NCI-H187 treated with DMSO at 0.1 percent for 48 hours (cell line): ENCODE data around the gene PTPRA.
"Not testable (repeated sequence)": the region's sequence is repeated elsewhere in the genome, so short reads cannot be mapped to it uniquely, and the experiment has no call there.

Source experiments
- DNase-seq: peaks from one replicate; lab custom pipeline; 2025; lab: John Stamatoyannopoulos, UW

The PTPRA gene

DNA sequence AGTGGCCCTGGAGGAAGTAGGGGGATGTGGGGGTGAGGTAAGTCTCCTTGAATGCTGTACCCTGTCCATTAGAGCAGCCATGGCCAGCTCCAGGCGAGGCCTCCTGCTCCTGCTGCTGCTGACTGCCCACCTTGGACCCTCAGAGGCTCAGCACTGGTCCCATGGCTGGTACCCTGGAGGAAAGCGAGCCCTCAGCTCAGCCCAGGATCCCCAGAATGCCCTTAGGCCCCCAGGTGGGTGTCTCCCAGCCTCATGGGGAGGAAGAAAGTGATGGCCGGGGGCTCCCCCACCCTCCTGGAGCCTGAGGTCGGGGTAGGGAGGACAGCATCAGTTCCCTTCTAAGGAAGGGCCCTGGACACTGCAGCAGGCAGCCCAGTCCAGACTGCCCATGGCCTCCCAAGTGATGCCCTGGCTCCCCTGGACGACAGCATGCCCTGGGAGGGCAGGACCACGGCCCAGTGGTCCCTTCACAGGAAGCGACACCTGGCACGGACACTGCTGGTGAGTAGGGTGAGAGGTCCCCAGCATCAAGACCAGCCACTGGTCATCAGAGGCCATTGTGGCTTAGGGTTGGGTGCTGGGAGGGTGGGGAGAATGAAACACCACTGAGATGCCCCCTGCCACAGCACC lies 171.2 kb downstream of the PTPRA start:
- DNase-seq = no peak

DNA sequence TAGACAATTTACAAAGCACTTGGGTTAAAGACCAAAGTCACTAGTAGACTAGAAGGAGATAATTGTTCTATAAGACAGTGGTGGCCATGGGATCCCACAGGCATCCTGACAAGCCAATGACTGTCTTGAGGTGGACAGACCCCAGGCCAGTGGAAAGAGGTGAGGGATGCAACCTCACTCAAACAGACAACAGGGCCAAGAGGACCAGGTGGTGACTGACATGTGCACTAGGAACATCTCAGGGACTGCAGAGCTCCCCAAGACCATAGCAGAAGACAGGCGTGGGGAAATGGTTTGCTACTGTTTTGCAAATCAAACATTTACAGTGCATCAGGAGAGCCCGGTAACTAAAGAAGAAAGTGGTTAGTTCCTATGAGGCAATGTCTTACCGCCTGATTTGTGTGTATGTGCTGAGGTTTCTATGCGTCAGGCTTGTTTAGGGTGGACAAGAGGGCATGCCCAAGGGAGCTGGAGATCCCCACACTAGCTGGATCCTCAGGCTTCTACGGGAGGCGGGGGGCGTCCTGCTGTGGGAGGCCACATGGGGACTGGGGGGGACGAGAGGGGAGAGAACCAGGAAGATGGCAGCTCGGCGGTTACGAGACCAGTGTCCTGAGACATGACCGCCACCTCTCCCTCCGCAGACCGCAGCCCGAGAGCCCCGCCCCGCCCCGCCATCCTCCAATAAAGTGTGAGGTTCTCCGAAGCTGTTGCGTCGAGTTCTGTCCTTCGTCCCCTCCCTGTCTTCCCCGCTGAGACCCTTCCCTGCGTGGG lies 171.9 kb downstream of the PTPRA start:
- no peak for DNase-seq

DNA sequence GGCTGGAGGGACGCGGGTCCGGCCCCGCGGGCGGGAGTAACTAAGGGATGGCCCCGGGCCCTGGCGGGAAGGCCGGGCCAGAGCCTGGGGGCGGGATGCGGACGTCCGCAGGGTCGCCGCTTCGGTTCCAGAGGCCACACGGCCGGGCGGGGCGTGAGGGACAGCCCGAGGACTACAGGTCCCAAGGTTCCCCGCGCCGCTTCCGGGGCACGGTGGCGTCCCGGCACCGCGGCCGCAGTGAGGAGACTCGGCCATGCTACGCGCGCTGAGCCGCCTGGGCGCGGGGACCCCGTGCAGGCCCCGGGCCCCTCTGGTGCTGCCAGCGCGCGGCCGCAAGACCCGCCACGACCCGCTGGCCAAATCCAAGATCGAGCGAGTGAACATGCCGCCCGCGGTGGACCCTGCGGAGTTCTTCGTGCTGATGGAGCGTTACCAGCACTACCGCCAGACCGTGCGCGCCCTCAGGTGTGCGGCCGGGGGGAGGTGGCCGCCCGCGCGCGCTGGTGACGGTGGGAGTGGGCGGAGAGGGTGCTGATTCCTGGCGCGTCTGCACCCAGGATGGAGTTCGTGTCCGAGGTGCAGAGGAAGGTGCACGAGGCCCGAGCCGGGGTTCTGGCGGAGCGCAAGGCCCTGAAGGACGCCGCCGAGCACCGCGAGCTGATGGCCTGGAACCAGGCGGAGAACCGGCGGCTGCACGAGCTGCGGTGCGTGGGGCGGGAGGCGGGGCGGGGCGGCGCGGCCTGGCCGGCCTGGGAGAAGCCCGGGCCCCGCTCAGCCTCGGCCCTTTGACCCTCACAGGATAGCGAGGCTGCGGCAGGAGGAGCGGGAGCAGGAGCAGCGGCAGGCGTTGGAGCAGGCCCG lies 172.8 kb downstream of the PTPRA start, which contains the start of gene MRPS26:
Gene MRPS26 (plus strand): TSS at position 237 of the 861 bp plus-strand sequence. CDS start 17 bp downstream, at position 254.
- peak; percentile 24 for DNase-seq

DNA sequence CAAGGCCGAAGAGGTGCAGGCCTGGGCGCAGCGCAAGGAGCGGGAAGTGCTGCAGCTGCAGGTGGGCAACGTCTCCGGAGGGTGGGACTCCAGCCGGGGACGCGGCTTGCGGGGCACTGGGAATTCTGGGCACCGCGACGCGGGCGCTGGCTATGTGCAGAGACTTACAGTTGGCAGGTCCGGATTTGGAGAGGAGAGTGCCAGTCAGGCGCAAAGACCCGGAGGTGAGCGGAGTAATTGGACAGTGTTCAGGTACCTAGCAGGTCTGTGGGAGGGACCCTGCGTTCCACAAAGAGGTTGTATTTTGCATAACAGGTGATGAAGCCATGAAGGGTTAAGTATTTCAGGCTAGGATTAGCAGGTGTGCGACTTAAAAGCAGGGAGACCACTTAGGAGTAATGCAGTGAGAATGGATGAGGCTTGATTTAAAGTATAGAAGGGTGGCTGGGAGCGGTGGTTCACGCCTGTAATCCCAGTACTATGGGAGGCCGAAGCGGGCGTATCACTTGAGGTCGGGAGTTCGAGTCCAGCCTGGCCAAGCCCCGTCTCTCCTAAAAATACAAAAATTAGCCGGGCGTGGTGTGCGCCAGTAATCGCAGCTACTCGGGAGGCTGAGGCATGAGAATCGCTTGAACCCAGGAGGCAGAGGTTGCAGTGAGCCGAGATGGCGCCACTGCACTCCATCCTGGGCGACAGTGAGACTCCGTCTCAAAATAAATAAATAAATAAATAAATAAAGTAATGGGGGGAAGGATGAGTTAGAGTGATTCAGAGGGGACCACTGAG lies 173.6 kb downstream of the PTPRA start:
- DNase-seq = peak; percentile 87

DNA sequence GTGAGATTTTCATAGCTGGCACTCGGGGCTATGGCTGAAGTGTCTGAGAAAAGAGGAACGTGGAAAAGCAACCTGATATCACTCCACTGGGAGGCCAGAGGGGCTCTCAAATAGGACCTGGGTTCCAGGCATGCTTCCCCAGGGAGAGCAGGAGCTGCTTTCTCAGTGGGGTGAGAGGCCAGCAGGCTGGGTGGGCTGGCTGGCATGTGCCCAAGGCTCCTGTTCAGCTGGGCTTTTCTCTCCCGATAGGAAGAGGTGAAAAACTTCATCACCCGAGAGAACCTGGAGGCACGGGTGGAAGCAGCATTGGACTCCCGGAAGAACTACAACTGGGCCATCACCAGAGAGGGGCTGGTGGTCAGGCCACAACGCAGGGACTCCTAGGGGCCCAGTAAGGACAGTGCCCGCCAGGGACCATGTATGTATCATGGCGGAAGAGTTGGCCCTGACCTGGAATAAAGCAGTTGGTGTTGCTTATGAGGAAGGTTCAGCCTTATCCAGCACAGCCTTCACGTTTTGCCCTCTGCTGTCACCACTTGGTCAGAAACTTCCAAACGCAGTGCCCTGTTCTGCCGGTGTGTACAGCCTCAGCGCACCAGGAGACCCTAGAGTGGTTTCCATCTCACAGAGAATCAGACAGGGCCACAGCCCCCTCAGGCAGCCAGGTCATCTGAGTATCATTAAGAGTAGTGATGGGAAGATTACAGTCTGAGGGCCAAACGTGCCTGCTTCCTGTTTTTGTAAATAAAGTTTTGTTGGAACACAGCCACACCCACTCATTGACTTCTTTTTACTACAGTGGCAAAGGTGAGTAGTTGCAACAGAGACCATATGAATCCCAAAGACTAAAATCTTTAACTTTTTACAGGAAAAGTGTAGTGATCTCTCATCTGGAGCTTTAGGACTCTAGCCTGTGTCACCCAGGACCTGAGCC lies 174.5 kb downstream of the PTPRA start:
- DNase-seq = no peak

DNA sequence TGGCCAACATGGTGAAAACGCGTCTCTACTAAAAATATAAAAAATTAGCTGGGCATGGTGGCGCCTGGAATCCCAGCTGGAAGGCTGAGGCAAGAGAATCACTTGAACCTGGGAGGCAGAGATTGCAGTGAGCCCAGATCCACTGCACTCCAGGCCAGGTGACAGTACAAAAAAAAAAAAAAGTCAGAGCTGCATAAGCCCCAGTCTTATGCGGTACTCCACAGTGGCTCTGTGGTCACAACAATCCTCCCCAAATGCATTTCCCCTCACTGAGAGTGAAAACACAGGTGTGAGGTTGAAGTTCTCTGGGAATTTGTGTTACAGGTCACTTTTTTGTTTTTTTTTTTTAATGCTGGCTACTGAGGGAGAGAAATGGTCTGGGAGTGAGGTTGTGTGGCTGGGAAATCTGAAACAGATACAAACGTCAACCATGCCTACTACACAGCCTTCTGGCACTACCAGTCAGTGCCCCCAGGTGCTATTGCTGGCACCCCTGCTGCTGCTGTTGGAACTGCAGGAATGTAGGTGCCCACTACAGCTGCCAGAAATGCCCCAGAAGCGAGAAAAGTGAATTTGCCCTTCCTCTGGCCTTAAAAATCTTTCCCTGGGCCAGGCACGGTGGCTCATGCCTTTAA lies 178.2 kb downstream of the PTPRA start:
- no peak for DNase-seq

DNA sequence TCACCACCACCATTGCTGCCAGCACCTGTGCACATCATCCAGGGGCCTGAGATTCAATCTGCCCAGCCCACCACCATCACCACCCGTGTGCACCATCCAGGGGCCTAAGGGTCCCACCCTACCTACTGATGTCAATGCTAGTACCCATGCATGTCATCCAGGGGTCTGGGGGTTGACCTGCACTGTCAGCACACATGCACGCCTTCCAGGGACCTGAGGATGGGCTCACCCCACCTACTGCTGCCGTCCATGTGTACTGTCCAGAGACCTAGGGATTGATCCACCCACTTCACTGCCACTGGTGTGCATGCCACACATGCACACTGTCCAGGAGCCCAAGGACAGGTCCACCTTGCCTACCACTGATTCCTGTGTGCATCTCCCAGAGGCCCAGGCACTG lies 186.2 kb downstream of the PTPRA start:
- DNase-seq = no peak

DNA sequence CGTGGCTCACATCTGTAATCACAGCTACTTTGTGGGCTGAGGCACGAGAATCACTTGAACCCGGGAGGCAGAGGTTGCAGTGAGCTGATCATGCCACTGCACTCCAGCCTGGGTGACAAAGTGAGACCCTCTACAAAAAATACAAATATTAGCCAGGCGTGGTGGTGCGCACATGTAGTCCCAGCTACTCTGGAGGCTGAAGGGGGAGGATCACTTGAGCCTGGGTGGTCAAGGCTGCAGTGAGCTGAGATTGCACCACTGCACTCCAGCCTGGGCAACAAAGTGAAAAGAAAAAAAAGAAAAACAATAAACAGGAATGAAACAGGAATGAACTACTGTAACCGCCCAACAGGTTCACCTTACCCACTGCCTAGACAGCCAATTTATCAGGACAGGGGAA lies 190.8 kb downstream of the PTPRA start:
- not testable (repeated sequence) for DNase-seq

DNA sequence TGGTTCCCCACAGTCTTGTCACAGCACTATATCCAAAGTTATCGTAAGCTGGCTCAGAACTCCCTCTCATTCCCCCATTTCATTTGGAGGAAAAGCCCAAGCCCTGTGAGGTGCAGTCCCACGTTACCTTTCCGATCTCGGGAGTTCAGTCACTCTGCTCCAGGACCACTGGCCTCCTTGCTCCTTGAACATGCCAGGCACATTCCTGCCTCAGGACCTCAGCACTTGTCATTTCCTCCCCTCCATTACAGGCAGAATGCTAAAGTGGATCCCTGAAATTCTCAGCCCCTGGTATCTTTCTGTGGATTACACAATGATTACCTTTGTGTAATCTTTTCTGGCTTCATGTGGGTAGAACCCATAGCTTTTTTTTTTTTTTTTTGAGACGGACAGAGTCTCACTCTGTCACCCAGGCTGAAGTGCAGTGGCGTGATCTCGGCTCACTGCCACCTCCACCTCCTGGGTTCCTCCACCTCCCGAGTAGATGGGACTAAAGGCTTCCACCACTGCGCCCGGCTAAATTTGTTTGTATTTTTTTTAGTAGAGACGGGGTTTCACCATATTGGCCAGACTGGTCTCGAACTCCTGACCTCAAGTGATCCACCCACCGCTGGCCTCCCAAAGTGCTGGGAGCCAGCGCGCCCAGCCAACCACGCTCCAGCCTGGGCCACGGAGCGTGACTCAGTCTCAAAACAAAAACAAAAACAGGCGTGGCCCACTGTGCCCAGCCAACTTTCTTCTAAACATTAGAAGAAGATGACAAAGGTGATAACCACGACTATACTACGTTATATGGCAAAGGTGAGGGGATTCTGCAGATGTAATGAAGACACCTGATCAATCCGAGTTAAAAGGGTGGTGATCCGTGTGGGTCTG lies 194.1 kb downstream of the PTPRA start:
- no peak for DNase-seq

DNA sequence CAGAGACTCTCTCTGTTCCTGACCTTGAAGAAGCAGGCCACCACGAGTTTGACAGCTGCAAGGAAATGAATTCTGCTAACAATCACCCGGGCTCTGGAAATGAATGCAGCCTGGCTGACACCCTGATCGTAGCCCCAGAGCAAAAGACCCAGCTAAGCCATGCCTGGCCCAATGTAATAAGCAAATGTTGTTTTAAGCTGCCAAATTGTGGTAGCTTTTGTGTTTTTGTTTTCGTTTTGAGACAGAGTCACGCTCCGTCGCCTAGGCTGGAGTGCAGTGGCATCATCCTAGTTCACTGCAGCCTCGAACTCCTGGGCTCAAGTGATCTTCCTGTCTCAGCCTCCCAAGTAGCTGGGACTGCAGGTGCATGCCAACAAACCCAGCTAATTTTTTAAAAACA lies 194.8 kb downstream of the PTPRA start:
- DNase-seq = no peak

DNA sequence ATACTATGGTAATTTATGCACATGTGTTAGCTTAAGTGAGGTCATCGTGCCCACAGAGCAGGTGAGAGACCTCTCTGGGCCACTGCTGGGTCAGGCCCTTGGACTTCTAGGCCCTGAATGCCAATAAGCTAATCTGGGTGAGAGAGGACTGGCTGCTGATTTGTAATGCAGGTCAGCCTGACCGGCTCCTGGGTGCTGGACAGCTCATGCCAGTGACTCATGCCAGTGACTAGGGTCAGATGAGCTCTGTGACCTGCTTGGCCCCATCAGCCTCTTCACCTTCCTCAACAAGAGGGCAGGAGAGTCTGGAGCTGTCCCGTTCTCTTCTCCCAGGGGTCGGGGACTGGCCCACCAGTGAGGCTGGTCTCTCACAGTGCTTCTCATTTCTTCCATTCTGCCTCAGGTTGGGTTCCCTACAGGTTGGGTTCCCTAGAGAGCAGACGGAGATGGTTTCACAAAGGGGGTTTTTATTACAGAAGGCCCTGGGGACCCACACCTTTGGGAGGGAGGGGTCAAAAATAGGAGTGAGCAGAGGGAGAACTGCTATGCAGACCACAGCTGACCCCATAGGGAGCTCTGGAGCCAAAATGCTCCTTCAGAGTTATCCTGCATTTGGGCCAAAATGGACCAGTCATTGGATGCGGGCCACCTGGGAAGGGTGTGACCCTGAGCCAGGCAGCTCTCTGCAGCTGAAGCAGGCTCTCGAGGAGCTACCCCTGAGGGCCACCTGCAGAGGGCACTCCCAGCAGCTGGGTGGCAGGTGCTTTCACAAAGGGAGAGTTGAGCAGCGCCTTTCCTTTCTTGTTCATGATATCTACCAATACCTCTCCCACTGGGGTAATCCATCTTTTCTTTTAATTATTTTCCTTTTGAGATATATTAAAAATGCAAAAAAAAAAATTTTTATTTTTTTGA lies 196.0 kb downstream of the PTPRA start:
- no peak for DNase-seq

DNA sequence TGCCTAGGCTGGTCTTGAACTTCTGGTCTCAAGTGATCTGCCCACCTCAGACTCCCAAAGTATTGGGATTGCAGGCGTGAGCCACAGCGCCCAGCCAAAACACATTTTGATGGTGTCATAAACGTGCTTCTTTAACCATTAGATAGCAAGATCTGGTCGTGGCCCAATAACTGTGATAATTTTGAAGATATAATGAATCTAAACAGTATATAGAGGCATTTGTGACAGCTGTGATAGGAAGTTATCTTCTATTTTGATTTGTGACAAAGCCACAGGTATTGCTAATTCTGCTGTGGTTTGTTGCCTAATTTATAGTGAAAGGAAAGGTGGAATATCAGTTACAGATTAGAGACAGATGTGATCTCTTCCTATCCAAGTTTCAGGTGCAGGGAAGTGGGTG lies 197.4 kb downstream of the PTPRA start:
- DNase-seq = no peak

DNA sequence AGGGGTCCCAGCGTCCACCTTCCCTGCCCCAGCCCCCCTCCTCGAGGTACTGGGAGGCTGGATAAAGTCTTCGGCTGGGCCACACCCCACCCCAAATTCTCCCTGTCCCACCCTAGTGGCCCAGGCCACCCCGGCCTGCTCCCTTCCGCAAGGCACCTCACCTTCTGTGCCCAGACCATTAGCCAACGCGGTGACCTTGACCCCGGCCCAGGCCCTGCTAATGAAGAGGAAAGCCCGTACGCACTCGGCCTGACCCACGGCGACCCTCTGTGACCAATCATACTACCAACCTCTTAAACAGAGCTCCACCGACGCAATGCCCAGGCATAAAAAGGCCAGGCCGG lies 198.0 kb downstream of the PTPRA start:
- no peak for DNase-seq

DNA sequence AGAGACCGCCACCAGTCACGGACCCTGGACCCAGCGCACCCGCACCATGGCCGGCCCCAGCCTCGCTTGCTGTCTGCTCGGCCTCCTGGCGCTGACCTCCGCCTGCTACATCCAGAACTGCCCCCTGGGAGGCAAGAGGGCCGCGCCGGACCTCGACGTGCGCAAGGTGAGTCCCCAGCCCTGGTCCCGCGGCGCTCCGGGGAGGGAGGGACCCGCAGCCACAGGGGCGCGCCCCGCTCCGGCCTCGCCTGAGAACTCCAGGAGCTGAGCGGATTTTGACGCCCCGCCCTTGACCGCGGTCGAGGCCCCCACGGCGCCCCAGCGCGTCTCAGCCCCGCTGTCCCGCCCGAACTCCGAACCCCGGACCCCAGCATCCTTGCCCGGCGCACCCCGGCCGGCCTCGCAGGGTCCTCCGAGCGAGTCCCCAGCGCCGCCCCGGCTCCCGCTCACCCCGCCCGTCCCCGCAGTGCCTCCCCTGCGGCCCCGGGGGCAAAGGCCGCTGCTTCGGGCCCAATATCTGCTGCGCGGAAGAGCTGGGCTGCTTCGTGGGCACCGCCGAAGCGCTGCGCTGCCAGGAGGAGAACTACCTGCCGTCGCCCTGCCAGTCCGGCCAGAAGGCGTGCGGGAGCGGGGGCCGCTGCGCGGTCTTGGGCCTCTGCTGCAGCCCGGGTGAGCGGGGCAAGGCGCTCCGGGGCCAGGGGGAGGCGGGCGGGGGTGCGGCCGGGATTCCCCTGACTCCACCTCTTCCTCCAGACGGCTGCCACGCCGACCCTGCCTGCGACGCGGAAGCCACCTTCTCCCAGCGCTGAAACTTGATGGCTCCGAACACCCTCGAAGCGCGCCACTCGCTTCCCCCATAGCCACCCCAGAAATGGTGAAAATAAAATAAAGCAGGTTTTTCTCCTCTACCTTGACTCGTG lies 198.6 kb downstream of the PTPRA start, which contains the start of gene OXT:
Gene OXT (plus strand): TSS at position 11 of the 920 bp plus-strand sequence. CDS start 36 bp downstream, at position 47.
- no peak for DNase-seq

DNA sequence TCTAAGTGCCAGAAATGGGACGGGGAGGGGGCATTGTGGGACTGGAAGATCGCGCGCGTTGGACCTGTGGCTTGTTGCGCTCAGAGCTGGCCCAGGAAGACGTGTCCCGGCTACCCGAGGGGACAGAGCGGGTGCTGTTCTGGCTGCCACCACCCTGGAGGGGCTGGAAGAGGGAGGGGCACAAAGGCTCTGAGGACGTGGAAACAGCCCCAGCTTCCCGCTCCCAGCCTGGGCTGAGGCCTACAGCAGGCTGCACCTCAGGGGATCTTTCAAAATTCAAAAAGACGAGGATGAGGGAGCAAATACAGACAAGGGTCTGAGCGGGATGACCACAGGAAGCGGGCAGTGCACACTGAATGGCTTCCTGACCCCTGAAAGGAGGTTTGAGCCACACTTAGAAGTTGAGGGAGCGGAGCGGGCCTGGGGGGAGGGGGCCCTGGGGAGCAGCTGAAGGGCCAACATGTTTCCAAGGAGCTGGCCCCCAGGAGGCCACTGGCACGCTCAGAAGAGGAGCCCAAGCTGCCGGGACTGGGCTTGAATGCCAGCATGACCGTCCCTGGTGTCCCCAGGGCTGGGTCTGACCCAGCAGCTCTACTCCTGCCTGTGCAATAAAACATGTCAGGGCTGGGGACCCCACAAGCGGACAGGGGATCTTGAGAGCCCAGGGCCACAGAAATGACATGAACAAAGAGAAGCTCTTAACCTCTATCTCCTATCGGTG lies 199.4 kb downstream of the PTPRA start:
- no peak for DNase-seq

DNA sequence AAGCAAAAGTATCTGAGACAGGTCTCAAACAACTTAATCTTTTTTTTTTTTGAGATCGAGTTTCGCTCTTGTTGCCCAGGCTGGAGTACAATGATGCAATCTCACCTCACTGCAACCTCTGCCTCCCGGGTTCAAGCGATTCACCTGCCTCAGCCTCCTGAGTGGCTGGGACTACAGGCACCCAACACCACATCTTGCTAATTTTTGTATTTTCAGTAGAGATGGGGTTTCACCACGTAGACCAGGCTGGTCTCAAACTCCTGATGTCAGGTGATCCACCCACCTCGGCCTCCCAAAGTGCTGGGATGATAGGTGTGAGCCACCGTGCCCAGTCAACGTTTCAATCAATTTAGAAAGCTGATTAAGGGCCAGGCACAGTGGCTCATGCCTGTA lies 200.0 kb downstream of the PTPRA start:
- not testable (repeated sequence) for DNase-seq
